Measurements from ENCODE around the gene CXCL8.

GRCh38 chr4:73715659-73716058 lies 24.7 kb upstream of the CXCL8 start:
- TF ChIP-seq TBP (IDR thresholded peaks at IDR 0.05; ENCODE audit: low read depth, low read length) = no peak
- TF ChIP-seq, protein P1, sequence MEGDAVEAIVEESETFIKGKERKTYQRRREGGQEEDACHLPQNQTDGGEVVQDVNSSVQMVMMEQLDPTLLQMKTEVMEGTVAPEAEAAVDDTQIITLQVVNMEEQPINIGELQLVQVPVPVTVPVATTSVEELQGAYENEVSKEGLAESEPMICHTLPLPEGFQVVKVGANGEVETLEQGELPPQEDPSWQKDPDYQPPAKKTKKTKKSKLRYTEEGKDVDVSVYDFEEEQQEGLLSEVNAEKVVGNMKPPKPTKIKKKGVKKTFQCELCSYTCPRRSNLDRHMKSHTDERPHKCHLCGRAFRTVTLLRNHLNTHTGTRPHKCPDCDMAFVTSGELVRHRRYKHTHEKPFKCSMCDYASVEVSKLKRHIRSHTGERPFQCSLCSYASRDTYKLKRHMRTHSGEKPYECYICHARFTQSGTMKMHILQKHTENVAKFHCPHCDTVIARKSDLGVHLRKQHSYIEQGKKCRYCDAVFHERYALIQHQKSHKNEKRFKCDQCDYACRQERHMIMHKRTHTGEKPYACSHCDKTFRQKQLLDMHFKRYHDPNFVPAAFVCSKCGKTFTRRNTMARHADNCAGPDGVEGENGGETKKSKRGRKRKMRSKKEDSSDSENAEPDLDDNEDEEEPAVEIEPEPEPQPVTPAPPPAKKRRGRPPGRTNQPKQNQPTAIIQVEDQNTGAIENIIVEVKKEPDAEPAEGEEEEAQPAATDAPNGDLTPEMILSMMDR (IDR thresholded peaks at IDR 0.05; ENCODE audit: control extremely low read depth in 1 of 3, insufficient read depth in 1 of 3, low read depth in 1 of 3, low read length in 3 of 3) = no peak
- TF ChIP-seq POLR2A (IDR thresholded peaks at IDR 0.05; ENCODE audit: control extremely low read depth in 1 of 2, low read depth in 2 of 2, low read length in 2 of 2) = no peak

Data from H1 (cell line).